Omental fat pad (tissue), 4 donors: ENCODE results near the gene CTBP1. TPM values are rescaled to one million over a fixed set of nuclear protein-coding genes. Genes with fewer than 3 reads are reported as not detected.

ENCODE experiments used
- ATAC-seq: fragments of 150-250 bp; one replicate; pipeline ENCODE4 v1.9.1; 2016; ENCODE audit warnings: mild to moderate bottlenecking, moderate library complexity; ENCODE audit not compliant: low FRiP score
- DNase-seq: peaks from one replicate; pipeline ENCODE4 v3.0.0-alpha.2; 2019; ENCODE audit warnings: low spot score
- CTCF ChIP-seq, 3 donors: fragments of 450-650 bp; IDR thresholded peaks; one replicate each; pipeline ENCODE4 v1.5.1; 2016 to 2017; ENCODE audit warnings: antibody characterized with exemption in 3 of 3, mild to moderate bottlenecking in 3 of 3, moderate library complexity in 2 of 3
- total RNA-seq, 4 donors: library from RNA; depleted of rRNA; stranded (reverse); fragments of >200 nt; gene quantifications; one replicate each; pipeline ENCODE4 v1.1.0, GENCODE V29; 2016

The CTBP1 gene
- total RNA-seq, 4 donors from 2014 or later: 102 to 137 (median 132) TPM

DNA sequence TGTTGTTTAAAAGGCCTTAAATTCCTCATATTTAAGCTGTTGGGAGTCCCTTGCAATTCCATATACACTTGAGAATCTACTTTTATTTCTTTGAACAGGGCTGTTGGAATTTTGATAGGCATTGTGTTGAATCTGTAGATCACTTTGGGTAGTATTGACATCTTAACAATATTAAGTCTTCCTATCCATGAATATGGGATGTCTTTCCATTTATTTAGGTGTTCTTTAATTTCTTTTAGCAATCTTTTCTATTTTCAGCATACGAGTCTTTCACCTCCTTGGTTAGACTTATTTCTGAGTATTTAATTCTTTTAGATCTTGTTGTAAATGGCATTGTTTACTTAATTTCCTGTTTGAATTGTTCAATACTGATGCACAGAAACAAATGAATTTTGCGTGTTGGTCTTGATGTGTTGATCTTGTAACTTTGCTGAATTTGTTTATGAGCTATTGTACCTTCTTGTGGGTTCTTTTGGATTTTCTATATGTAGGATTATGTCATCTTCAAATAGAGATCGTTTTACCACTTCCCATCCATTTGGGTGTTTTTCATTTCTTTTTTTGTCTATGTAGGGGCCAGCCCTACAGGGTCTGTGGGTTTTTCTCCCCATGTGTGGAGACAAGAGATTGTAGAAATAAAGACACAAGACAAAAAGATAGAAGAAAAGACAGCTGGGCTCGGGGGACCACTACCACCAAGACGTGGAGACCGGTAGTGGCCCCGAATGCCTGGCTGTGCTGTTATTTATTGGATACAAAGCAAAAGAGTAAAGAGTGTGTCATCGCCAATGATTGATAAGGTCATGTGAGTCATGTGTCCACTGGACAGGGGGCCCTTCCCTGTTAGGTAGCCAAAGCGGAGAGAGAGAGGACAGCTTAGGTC is 18.2 kb upstream of the CTBP1 start:
- ATAC-seq (no peak), DNase-seq (no peak)
- TF ChIP-seq CTCF (IDR thresholded peaks at IDR 0.05): no peak

- ATAC-seq (no peak), DNase-seq (no peak)
- no peak for TF ChIP-seq CTCF (IDR thresholded peaks at IDR 0.05)
These were observed 16.4 kb upstream of the CTBP1 start for GRCh38 chr4:1265351-1265750.

DNA sequence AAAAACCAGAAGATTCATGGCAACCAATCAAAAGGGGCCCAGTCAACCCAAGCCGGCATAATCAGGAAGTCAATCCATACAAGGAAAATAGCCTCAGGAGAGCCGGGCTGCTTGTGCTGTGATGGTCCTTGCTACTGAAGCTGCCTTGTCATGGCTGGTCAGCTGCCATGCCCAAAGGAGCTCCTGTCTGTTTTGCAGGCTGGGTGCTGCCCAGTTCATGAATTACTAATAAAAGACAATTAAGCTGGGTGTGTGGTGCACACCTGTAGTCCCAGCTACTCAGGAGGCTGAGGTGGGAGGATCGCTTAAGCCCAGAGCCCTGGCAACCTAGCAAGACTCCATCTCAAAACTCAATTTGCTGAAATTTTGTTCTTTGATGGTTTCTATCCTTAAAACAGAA is 16.0 kb upstream of the CTBP1 start:
- DNase-seq: no peak
- ATAC-seq: no peak
- TF ChIP-seq CTCF (IDR thresholded peaks at IDR 0.05): no peak

GRCh38 chr4:1261107-1261928 is 12.4 kb upstream of the CTBP1 start:
- no peak for ATAC-seq
- DNase-seq: no peak
- TF ChIP-seq CTCF (IDR thresholded peaks at IDR 0.05): no peak

- ATAC-seq (no peak), DNase-seq (no peak)
- no peak for TF ChIP-seq CTCF (IDR thresholded peaks at IDR 0.05)
These were observed 11.6 kb upstream of the CTBP1 start for GRCh38 chr4:1260418-1261106.

DNA sequence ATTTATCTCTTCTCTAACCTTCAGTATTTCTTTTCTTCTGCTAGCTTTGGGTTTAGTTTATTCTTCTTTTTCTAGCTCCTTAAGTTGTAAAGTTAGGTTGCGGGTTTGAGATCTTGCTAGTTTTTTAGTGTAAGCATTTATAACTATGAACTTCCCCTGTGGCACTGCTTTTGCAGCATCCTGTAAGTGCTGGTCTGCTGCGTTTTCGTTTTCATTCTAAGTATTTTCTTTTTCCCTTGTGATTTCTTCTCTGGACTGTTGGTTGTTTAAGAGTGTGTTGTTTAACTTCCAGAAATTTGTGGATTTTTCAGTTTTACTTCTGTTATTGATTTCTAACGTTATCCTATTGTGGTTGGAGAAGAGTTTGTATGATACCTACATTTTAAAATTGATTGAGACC is 11.0 kb upstream of the CTBP1 start:
- ATAC-seq: no peak
- no peak for TF ChIP-seq CTCF (IDR thresholded peaks at IDR 0.05)
- DNase-seq: no peak
